ENCODE results near the gene FAH. TPM values are rescaled to one million over a fixed set of nuclear protein-coding genes. Genes with fewer than 3 reads are reported as not detected.
A peak's percentile ranks its signal among the peaks of the same experiment; 100 is the strongest.
"Not testable (repeated sequence)": the region's sequence is repeated elsewhere in the genome, so short reads cannot be mapped to it uniquely, and the experiment has no call there.

FAH gene
- polyA plus RNA-seq, 3 donors from 2014 or later, result 3.9 to 13.0 (median 8.2) TPM

GRCh38 chr15:80127253-80127652 lies 25.5 kb upstream of the FAH start:
- not testable (repeated sequence) for H3K27me3 Mint-ChIP-seq (ENCODE audit: low read depth in 3 of 3); H3K27ac Mint-ChIP-seq; DNase-seq; H3K4me3 Mint-ChIP-seq; H3K9me3 Mint-ChIP-seq
- Mint-ChIP-seq H3K4me1 (peaks cover 10 to 13% of the 10 kb centered on the region in 2 donors), H3K36me3 (peaks cover 13 to 26% (median 17%) of the 10 kb centered on the region in 3 donors)

GRCh38 chr15:80127911-80128310 lies 24.9 kb upstream of the FAH start:
- peaks cover 9 to 28% (median 14%) of the 10 kb centered on the region in 3 donors for H3K36me3 Mint-ChIP-seq

GRCh38 chr15:80132382-80132781 lies 20.4 kb upstream of the FAH start:
- Mint-ChIP-seq H3K9me3 (no peaks in the 10 kb centered on the region), H3K4me1 (no peaks in the 10 kb centered on the region)

More at GRCh38 chr15:80127911-80128310, 24.9 kb upstream of the FAH start:
- no peaks in the 10 kb centered on the region for H3K9me3 Mint-ChIP-seq
- H3K4me1 Mint-ChIP-seq, result peaks cover 10 to 13% of the 10 kb centered on the region in 2 donors
- DNase-seq, result no peak
- H3K27ac Mint-ChIP-seq, result no peak overlapping the region
- no peak overlapping the region for H3K4me3 Mint-ChIP-seq
- no peaks in the 10 kb centered on the region for H3K27me3 Mint-ChIP-seq (ENCODE audit: low read depth in 3 of 3)

DNA sequence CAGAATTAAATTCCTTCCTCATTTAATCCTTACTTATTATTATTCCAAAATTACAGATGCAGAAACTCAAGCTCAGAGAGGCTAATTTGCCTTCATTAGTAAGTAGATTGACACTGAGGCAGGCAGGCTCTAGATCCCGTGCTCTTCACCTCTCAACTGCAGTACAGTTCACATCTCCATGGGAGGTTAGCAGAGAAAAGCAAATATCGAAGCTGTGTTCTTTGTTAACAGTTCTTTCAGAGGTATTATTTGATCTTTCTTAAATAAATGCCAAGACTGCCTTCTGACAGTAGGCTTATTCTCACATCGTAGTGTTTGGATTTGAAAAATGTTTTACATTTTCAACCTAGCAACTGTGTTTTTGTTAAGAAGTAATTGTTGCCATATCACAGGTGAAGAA lies 15.9 kb upstream of the FAH start:
- H3K4me3 Mint-ChIP-seq, result no peak overlapping the region
- H3K9me3 Mint-ChIP-seq, result no peaks in the 10 kb centered on the region
- peak overlapping the region in 1 of 6 donors; percentile 9 for H3K27ac Mint-ChIP-seq
- H3K4me1 Mint-ChIP-seq, result no peaks in the 10 kb centered on the region
- no peak for DNase-seq
- H3K36me3 Mint-ChIP-seq, result peaks cover 16 to 35% (median 23%) of the 10 kb centered on the region in 3 donors
- peaks cover 0 to 2% (median 0%) of the 10 kb centered on the region in 3 donors for H3K27me3 Mint-ChIP-seq (ENCODE audit: low read depth in 3 of 3)

More at GRCh38 chr15:80132382-80132781, 20.4 kb upstream of the FAH start:
- Mint-ChIP-seq H3K27me3 (ENCODE audit: low read depth in 3 of 3) (no peaks in the 10 kb centered on the region), H3K4me3 (no peak overlapping the region), H3K36me3 (peaks cover 12 to 37% (median 14%) of the 10 kb centered on the region in 3 donors), H3K27ac (no peak overlapping the region)
- DNase-seq, result no peak

GRCh38 chr15:80138961-80139360 lies 13.8 kb upstream of the FAH start:
- H3K36me3 Mint-ChIP-seq, result peaks cover 15 to 27% (median 23%) of the 10 kb centered on the region in 3 donors
- H3K4me1 Mint-ChIP-seq, result no peaks in the 10 kb centered on the region
- no peak overlapping the region for H3K4me3 Mint-ChIP-seq
- no peaks in the 10 kb centered on the region for H3K9me3 Mint-ChIP-seq
- peaks cover 0 to 2% (median 0%) of the 10 kb centered on the region in 3 donors for H3K27me3 Mint-ChIP-seq (ENCODE audit: low read depth in 3 of 3)
- no peak for DNase-seq
- H3K27ac Mint-ChIP-seq, result peak overlapping the region in 1 of 6 donors; percentile 5

DNA sequence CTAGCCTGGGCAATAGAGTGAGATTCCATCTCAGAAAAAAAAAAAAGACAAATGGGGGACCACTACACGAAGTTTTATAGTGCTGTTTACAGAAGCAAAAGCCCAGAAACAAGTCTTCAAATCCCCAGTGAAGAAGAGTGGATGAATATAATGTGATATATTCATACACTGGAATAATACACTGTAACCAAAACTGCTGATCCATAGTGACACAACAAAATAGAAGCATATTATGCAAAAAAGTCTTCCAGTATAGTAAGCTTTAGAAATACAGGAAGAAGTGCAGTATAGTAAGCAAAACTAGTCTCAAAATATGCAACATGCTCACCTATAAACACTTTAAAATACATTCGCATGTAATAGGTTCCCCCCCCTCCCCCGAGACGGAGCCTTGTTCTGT lies 11.9 kb upstream of the FAH start:
- H3K4me3 Mint-ChIP-seq, result no peak overlapping the region
- peaks cover 0 to 2% (median under 1%) of the 10 kb centered on the region in 3 donors for H3K27me3 Mint-ChIP-seq (ENCODE audit: low read depth in 3 of 3)
- no peak for DNase-seq
- no peak overlapping the region for H3K27ac Mint-ChIP-seq
- no peaks in the 10 kb centered on the region for H3K9me3 Mint-ChIP-seq
- no peaks in the 10 kb centered on the region for H3K4me1 Mint-ChIP-seq
- H3K36me3 Mint-ChIP-seq, result peaks cover 8 to 16% (median 16%) of the 10 kb centered on the region in 3 donors

DNA sequence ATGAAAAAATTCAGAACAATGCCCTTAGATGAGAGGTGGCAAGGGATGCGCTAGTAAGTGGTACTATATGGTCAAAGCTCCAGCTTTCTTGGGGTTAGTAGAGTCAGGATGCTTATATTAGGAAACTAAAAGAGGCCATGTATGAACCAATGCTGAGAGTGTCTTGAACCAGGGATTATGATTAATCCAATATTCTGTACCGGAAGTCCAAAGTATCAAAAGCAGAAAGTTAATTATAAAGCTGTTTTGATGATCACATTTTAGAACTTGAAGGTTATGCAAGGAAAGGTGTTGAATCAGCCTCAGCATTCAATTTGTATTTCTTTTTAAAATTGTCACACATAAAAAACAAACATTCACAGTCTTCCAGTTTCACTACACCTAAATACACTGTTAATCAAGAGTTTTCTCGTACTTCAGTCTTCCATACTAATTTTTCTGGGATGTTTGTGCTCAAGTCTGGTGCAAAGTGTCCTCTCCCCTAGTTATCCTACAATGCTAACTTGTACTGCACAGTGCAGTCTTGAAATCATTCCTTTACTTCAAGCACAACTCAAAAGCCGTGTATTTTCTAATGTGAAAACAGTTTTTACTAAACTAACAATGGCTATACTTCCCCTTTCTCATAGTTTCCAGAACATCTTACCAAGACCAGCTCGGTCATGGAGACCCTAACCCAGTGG lies 10.7 kb upstream of the FAH start:
- Mint-ChIP-seq H3K4me1 (no peaks in the 10 kb centered on the region), H3K36me3 (peaks cover 8 to 19% (median 16%) of the 10 kb centered on the region in 3 donors), H3K27ac (no peak overlapping the region), H3K9me3 (no peaks in the 10 kb centered on the region), H3K4me3 (no peak overlapping the region), H3K27me3 (ENCODE audit: low read depth in 3 of 3) (peaks cover 0 to 2% (median 1%) of the 10 kb centered on the region in 3 donors)
- no peak for DNase-seq

GRCh38 chr15:80142646-80143045 lies 10.2 kb upstream of the FAH start:
- Mint-ChIP-seq H3K27me3 (ENCODE audit: low read depth in 3 of 3) (peaks cover 0 to 2% (median 1%) of the 10 kb centered on the region in 3 donors), H3K4me3 (no peak overlapping the region), H3K36me3 (peaks cover 4 to 13% (median 12%) of the 10 kb centered on the region in 3 donors), H3K4me1 (no peaks in the 10 kb centered on the region), H3K9me3 (no peaks in the 10 kb centered on the region), H3K27ac (no peak overlapping the region)
- DNase-seq, result no peak

DNA sequence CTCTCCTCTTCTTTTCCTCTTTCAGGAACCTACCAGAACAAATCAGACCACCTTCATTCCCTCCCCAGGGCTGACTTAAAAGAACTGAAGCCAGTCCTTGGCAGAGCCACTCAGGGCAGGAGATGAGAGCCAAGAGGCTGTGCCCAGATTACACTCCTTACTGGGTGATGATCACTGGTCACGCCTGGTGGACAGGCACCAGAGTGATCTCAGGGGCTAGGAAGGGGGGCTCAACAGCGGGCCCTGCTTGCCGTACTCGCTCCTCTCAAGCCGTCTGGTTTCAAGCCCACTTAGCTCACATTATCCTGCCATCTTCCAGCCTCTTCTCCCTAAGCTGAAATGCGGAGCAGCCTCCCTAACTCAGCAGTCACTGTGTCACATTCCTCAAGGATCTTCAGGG lies 1.7 kb upstream of the FAH start:
- Mint-ChIP-seq H3K4me3 (peak overlapping the region in 2 of 5 donors; percentile 10 to 22), H3K27ac (peak overlapping the region in 2 of 6 donors; percentile 83 to 90), H3K4me1 (peaks cover 26 to 28% of the 10 kb centered on the region in 2 donors), H3K9me3 (no peaks in the 10 kb centered on the region), H3K27me3 (ENCODE audit: low read depth in 3 of 3) (peaks cover 2 to 6% (median 4%) of the 10 kb centered on the region in 3 donors), H3K36me3 (peaks cover 0 to 4% (median 3%) of the 10 kb centered on the region in 3 donors)
- no peak for DNase-seq

DNA sequence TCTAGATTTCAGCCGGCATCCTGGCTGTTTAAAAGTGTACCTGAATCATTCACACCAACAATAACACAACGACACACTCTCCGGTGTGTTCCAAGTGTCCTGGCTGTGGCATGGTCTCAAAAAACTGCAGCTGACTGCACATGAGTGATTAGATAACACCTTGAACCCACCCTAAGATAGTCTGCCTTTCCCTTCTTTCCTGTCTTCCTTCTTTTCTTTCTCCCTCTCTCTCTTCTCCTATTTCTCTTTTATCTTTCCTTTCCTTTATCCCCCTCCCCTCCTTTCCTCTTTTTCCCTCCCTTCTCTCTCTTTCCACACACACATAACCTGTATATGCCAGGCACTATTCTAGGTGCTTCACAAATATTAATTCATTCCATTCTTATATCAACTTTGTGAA lies 1.2 kb upstream of the FAH start:
- H3K4me3 Mint-ChIP-seq, result peak overlapping the region; percentile 78 to 88 (median 84)
- peaks cover 0 to 4% (median 0%) of the 10 kb centered on the region in 3 donors for H3K36me3 Mint-ChIP-seq
- H3K27me3 Mint-ChIP-seq (ENCODE audit: low read depth in 3 of 3), result peaks cover 2 to 6% (median 4%) of the 10 kb centered on the region in 3 donors
- H3K9me3 Mint-ChIP-seq, result no peaks in the 10 kb centered on the region
- peak overlapping the region; percentile 31 to 91 (median 84) for H3K27ac Mint-ChIP-seq
- DNase-seq, result no peak
- H3K4me1 Mint-ChIP-seq, result peaks cover 26 to 28% of the 10 kb centered on the region in 2 donors

DNA sequence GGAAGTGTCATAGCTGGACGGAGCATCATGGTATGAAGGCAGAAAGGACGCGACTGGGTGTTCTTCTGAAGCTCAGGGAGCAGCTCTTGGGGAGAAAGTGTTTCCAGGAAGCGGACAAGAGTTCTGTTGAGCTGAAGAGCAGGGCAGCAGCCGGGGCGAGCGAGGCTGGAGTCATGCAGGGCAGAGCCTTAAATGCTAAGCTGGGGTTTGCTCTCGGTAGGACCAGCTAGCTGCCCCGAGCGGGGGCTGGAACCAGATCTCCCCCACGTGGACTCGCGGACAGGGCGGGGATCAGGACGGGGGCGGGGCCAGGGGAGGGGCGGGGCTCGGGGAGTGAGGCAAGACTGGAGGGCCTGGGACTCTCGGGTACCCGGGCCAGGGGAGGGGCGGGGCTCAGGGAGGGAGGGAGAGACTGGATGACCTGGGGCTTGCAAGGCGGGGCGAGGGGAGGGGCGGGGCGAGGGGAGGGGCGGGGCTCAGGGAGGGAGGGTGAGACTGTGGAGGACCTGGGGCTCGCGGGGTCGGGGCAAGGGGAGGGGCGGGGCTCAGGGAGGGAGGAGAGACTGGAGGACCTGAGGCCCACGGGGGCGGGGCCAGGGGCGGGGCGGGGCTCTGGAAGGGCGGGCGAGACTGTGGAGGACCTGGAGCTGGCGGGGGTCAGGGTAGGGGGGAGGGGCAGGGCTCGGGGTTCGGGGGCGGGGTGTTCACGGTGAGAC lies 461 bp upstream of the FAH start:
- peak overlapping the region; percentile 5 to 91 (median 84) for H3K27ac Mint-ChIP-seq
- H3K27me3 Mint-ChIP-seq (ENCODE audit: low read depth in 3 of 3), result peaks cover 2 to 6% (median 4%) of the 10 kb centered on the region in 3 donors
- peak; percentile 70 to 79 (median 79) for DNase-seq
- H3K9me3 Mint-ChIP-seq, result no peaks in the 10 kb centered on the region
- H3K4me1 Mint-ChIP-seq, result peaks cover 26 to 28% of the 10 kb centered on the region in 2 donors
- H3K4me3 Mint-ChIP-seq, result peak overlapping the region; percentile 78 to 92 (median 90)
- no peaks in the 10 kb centered on the region for H3K36me3 Mint-ChIP-seq

- H3K27ac Mint-ChIP-seq, result peak overlapping the region in 2 of 6 donors; percentile 61 to 91
- H3K4me3 Mint-ChIP-seq, result peak overlapping the region; percentile 90 to 97 (median 90)
- H3K36me3 Mint-ChIP-seq, result no peaks in the 10 kb centered on the region
- DNase-seq, result no peak
- H3K27me3 Mint-ChIP-seq (ENCODE audit: low read depth in 3 of 3), result peaks cover 2 to 5% (median 4%) of the 10 kb centered on the region in 3 donors
- H3K4me1 Mint-ChIP-seq, result peaks cover 26 to 28% of the 10 kb centered on the region in 2 donors
- H3K9me3 Mint-ChIP-seq, result no peaks in the 10 kb centered on the region
These were observed 1.1 kb downstream of the FAH start for GRCh38 chr15:80153900-80154299.

DNA sequence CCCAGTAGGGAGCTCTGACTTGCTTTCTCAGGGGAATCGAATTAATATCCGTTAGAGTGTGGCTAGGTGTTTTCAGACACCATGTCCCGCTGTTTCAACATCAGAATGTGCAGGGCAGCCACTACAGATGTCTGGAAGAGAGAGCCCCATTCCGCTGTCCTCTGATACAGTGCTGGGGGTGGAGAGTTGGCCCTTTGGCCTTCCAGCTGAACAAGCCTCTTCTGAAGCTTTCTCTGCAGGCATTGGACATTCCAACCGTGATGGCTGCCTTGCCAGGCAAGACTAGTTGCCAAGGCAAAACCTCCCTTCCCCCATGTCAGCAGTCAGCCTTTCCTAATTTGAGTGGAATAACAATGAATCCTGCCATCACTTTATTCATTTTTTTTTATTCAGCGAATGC lies 1.5 kb downstream of the FAH start:
- DNase-seq, result no peak
- no peaks in the 10 kb centered on the region for H3K9me3 Mint-ChIP-seq
- peak overlapping the region in 4 of 5 donors; percentile 33 to 97 (median 91) for H3K4me3 Mint-ChIP-seq
- H3K27me3 Mint-ChIP-seq (ENCODE audit: low read depth in 3 of 3), result peaks cover 2 to 5% (median 4%) of the 10 kb centered on the region in 3 donors
- peaks cover 28 to 30% of the 10 kb centered on the region in 2 donors for H3K4me1 Mint-ChIP-seq
- no peaks in the 10 kb centered on the region for H3K36me3 Mint-ChIP-seq
- H3K27ac Mint-ChIP-seq, result peak overlapping the region in 1 of 6 donors; percentile 16

GRCh38 chr15:80155001-80155377 lies 2.2 kb downstream of the FAH start:
- H3K27ac Mint-ChIP-seq, result peak overlapping the region in 4 of 6 donors; percentile 13 to 71 (median 50)

More at GRCh38 chr15:80155001-80155377, 2.2 kb downstream of the FAH start:
- peak overlapping the region; percentile 33 to 97 (median 90) for H3K4me3 Mint-ChIP-seq
- H3K9me3 Mint-ChIP-seq, result no peaks in the 10 kb centered on the region
- DNase-seq, result no peak
- peaks cover 35% of the 10 kb centered on the region in 2 donors for H3K4me1 Mint-ChIP-seq
- H3K36me3 Mint-ChIP-seq, result no peaks in the 10 kb centered on the region
- peaks cover 3 to 5% (median 4%) of the 10 kb centered on the region in 3 donors for H3K27me3 Mint-ChIP-seq (ENCODE audit: low read depth in 3 of 3)
